Hepatocyte (in vitro differentiated cells): ENCODE measurements around the gene FAM78A.

Experiments used
- EZH2 ChIP-seq: fragments of 200-600 bp; sonication (generic); IDR thresholded peaks from 2 replicates; pipeline ENCODE4 v1.6.1; 2016; ENCODE audit warnings: antibody characterized with exemption, mild to moderate bottlenecking, borderline replicate concordance
- EZH2phosphoT487 ChIP-seq: fragments of 200-600 bp; sonication (generic); IDR thresholded peaks from one replicate; pipeline ENCODE4 v1.6.1; 2018; ENCODE audit warnings: antibody characterized with exemption, mild to moderate bottlenecking, low read depth, moderate library complexity; ENCODE audit not compliant: unreplicated experiment, severe bottlenecking
- TF ChIP-seq, protein P1 (sequence below): fragments of 200-600 bp; sonication (generic); IDR thresholded peaks from 2 replicates; pipeline ENCODE4 v1.5.1; 2016; ENCODE audit warnings: antibody characterized with exemption, mild to moderate bottlenecking; ENCODE audit not compliant: poor library complexity

DNA sequence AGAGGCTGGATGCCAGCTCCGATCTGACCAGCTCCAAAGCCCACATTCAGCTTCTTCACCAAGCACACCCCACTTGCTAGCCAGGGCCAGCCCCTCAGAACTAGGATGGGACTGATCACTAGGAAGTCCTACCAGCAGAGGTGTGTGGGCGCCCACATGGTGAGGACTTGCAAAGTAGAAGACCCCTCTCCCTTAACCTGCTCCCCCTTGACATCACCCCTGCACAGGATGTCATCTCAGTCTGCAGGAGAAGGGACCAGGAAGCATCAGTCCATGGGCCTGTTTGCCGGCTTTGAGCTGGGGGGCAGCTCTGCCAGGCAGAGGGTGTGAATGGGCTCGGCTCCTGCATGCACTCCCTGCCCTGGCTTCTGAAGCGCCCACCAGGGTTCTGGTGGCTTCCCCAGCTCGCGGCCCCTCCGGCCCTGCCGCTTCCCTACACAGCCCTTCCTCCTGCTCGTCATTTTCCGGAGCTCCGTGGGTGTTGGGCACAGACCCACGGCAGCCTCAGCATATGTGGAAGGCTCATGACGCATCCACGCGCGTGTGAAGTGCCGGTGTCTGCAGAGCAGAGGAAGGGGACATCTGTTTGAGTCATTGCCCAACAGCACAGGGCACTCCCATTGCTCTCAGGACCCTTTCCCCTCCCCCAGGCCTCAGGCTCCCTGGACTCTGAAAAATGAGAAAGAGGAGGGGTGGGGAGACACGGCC is 3.7 kb upstream of the FAM78A start:
- TF ChIP-seq, protein P1, sequence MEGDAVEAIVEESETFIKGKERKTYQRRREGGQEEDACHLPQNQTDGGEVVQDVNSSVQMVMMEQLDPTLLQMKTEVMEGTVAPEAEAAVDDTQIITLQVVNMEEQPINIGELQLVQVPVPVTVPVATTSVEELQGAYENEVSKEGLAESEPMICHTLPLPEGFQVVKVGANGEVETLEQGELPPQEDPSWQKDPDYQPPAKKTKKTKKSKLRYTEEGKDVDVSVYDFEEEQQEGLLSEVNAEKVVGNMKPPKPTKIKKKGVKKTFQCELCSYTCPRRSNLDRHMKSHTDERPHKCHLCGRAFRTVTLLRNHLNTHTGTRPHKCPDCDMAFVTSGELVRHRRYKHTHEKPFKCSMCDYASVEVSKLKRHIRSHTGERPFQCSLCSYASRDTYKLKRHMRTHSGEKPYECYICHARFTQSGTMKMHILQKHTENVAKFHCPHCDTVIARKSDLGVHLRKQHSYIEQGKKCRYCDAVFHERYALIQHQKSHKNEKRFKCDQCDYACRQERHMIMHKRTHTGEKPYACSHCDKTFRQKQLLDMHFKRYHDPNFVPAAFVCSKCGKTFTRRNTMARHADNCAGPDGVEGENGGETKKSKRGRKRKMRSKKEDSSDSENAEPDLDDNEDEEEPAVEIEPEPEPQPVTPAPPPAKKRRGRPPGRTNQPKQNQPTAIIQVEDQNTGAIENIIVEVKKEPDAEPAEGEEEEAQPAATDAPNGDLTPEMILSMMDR = no peak
- TF ChIP-seq EZH2 = no peak
- no peak for TF ChIP-seq EZH2phosphoT487
